HepG2 (cell line): Measurements from ENCODE around the gene RGS7. TPM values are rescaled to one million over a fixed set of nuclear protein-coding genes. Genes with fewer than 3 reads are reported as not detected.
A peak's percentile ranks its signal among the peaks of the same experiment; 100 is the strongest.

Experiments used
- ATAC-seq: fragments of 200-7000 bp; cut with Tn5 transposase; 3 replicates; pipeline ENCODE4 v1.9.1; 2020; ENCODE audit warnings: mild to moderate bottlenecking, moderate library complexity
- BruUV-seq: library from RNA; stranded (reverse); fragments of 400-500 nt; replicated peaks from 2 replicates; lab custom pipeline; 2021; lab: Mats Ljungman, UMichigan
- CTCF ChIA-PET: fragments of 300-600 bp; formaldehyde crosslinking; extraction: SDS; loops from one replicate; lab custom pipeline; 2021; ENCODE audit warnings: low total read pairs, inconsistent platforms, low intra/inter-chr PET ratio; lab: Yijun Ruan, JAX
- POLR2A ChIA-PET: fragments of 350-600 bp; sonication (Branson Sonifier 250); formaldehyde crosslinking; loops from one replicate; lab custom pipeline; 2020; ENCODE audit warnings: antibody characterized with exemption, inconsistent platforms; lab: Yijun Ruan, JAX
- DNase-seq: peaks from one replicate; pipeline ENCODE4 v3.0.0-alpha.2; 2015; ENCODE audit warnings: low spot score
- FAIRE-seq: peaks from 3 replicates; lab custom pipeline; 2011; peaks lifted over from hg19 to GRCh38; lab: Jason Lieb, UNC
- H2AFZ ChIP-seq: one replicate; pipeline ENCODE4 v1.6.1; 2011; ENCODE audit warnings: low read length, inconsistent platforms
- H3K27ac ChIP-seq: fragments of 300-600 bp; 3 replicates; pipeline ENCODE4 v1.8.0; 2011; ENCODE audit warnings: mixed run types, mild to moderate bottlenecking, mixed read lengths, low read length, inconsistent platforms; ENCODE audit not compliant: insufficient read depth; ENCODE audit errors: extremely low read length
- H3K27me3 ChIP-seq, 2 experiments: fragments of 200-600 bp in 1 of 2; 2 replicates in 1 of 2; 3 replicates in 1 of 2; pipeline versions ENCODE4 v1.6.0 to v1.8.0; 2011; ENCODE audit warnings: low read length in 2 of 2, mild to moderate bottlenecking in 2 of 2, moderate library complexity in 2 of 2, inconsistent platforms in 1 of 2; ENCODE audit not compliant: insufficient read depth in 2 of 2, control insufficient read depth in 1 of 2
- H3K36me3 ChIP-seq, 2 experiments: fragments of 200-600 bp in 1 of 2; replicated peaks in 1 of 2; 2 replicates in 1 of 2; 3 replicates in 1 of 2; pipeline versions ENCODE4 v1.5.1 to v1.8.0; 2011; ENCODE audit warnings: low read length in 2 of 2, inconsistent platforms in 1 of 2; ENCODE audit not compliant: insufficient read depth in 2 of 2, control insufficient read depth in 1 of 2
- H3K4me1 ChIP-seq: 2 replicates; pipeline ENCODE4 v1.5.1; 2012; ENCODE audit warnings: low read length, inconsistent platforms; ENCODE audit not compliant: insufficient read depth
- H3K4me2 ChIP-seq: 2 replicates; pipeline ENCODE4 v1.6.0; 2011; ENCODE audit warnings: low read depth, low read length, inconsistent platforms
- H3K4me3 ChIP-seq, 3 experiments: fragments of 200-600 bp in 1 of 3; sonication (generic), shearing (Covaris generic) in 1 of 3; replicated peaks in 1 of 3; 2 replicates each; pipeline ENCODE4 v1.5.1; 2011 to 2016; ENCODE audit warnings: low read length in 3 of 3, inconsistent platforms in 2 of 3, low read depth in 2 of 3, mild to moderate bottlenecking in 2 of 3, control low read depth in 1 of 3, mixed read lengths in 1 of 3; ENCODE audit not compliant: insufficient read depth in 1 of 3
- H3K79me2 ChIP-seq: one replicate; pipeline ENCODE4 v1.6.1; 2011; ENCODE audit warnings: low read length, inconsistent platforms; ENCODE audit not compliant: insufficient read depth
- H3K9ac ChIP-seq: 2 replicates; pipeline ENCODE4 v1.6.0; 2011; ENCODE audit warnings: mild to moderate bottlenecking, low read depth, low read length, inconsistent platforms; ENCODE audit not compliant: insufficient read depth
- H3K9me3 ChIP-seq: 2 replicates; pipeline ENCODE4 v1.5.1; 2012; ENCODE audit warnings: mild to moderate bottlenecking, low read length
- H4K20me1 ChIP-seq: 2 replicates; pipeline ENCODE4 v1.6.0; 2011; ENCODE audit warnings: inconsistent platforms, mild to moderate bottlenecking, low read length, moderate library complexity; ENCODE audit not compliant: insufficient read depth
- FOXJ3 ChIP-seq: sonication (generic); formaldehyde crosslinking; IDR thresholded peaks from 2 replicates; pipeline ENCODE4 v1.4.0; 2020; ENCODE audit warnings: missing genetic modification reagents, mild to moderate bottlenecking, borderline replicate concordance
- HNRNPK ChIP-seq: fragments of 200-400 bp; formaldehyde crosslinking; IDR thresholded peaks from 2 replicates; pipeline ENCODE4 v1.6.1; 2018; ENCODE audit warnings: low read length, low read depth, moderate library complexity, mild to moderate bottlenecking; ENCODE audit not compliant: poor library complexity, severe bottlenecking
- KDM1A ChIP-seq: IDR thresholded peaks from 2 replicates; pipeline ENCODE4 v1.6.1; 2016; ENCODE audit warnings: missing compliant biosample characterization
- SMYD3 ChIP-seq: sonication (generic); formaldehyde crosslinking; IDR thresholded peaks from 2 replicates; pipeline ENCODE4 v1.8.1; 2023; ENCODE audit warnings: mild to moderate bottlenecking, missing genetic modification reagents
- ZNF280D ChIP-seq: sonication (generic); formaldehyde crosslinking; IDR thresholded peaks from 2 replicates; pipeline ENCODE4 v1.5.1; 2020; ENCODE audit warnings: mild to moderate bottlenecking, missing genetic modification reagents
- whole genome bisulfite sequencing: methylation state at CpG from one replicate; pipeline ENCODE4 v1.1.6; 2017; ENCODE audit warnings: low lambda C conversion rate; 5-methylcytosine and 5-hydroxymethylcytosine counted together
- in situ Hi-C: cut with HindIII; loops from 2 replicates; pipeline ENCODE4 v1.10.0; 2017; ENCODE audit warnings: low pct_unique_long_range_greater_than_20kb; ENCODE audit not compliant: extremely low pct_ligation_motif_present
- intact Hi-C: fragments of 100-400 bp; cut with micrococcal nuclease; formaldehyde crosslinking; loops from one replicate; pipeline ENCODE4 v1.10.0; 2022; ENCODE audit not compliant: unreplicated experiment
- polyA plus RNA-seq, 8 experiments: library from polyadenylated mRNA; depleted of rRNA in 3 of 8; stranded (reverse) in 7 of 8; unstranded in 1 of 8; fragments of >200 nt; fragmentation: Illumina TruSeq in 4 of 8; extraction: Trizol in 4 of 8; gene quantifications; 2 replicates each; pipeline versions ENCODE4 v1.2.1 to v1.2.3, GENCODE V29; 2011 to 2016; ENCODE audit warnings: low read depth in 4 of 8, missing spikeins in 1 of 8, mixed read lengths in 1 of 8; ENCODE audit not compliant: insufficient read depth in 1 of 8
- total RNA-seq, 5 experiments: library from RNA; depleted of rRNA; stranded (reverse); fragments of >200 nt; fragmentation: Illumina TruSeq; extraction: Trizol; gene quantifications; 2 replicates each; pipeline ENCODE4 v1.2.3, GENCODE V29; 2016; ENCODE audit warnings: low read depth in 1 of 5

RGS7 gene
- total and polyA plus RNA-seq, 2 of the 13 experiments (the other 11 are each of a cell fraction or from before 2014, with no cell fraction given), result not detected

- TF ChIP-seq ZNF280D (CRISPR knock-in tag) (no peak), FOXJ3 (CRISPR knock-in tag) (no peak), KDM1A (CRISPR knock-in tag) (no peak)
Observed at GRCh38 chr1:241140670-241141069, 216.3 kb downstream of the RGS7 start (continued).

- no peaks in the 10 kb centered on the region for H3K27me3 ChIP-seq
- DNase-seq (no peak), FAIRE-seq (no peak), ATAC-seq (no peak)
- in situ Hi-C loops (no loop called here), intact Hi-C loops (no loop called here)
- no peaks in the 10 kb centered on the region for H3K36me3 ChIP-seq
- 3% methylated on average over 1 of the region's 1 CpG for WGBS
- ChIA-PET CTCF (no interaction called here), POLR2A (no interaction called here)
- no TSS peak for BruUV-seq
- no peak for TF ChIP-seq SMYD3
- TF ChIP-seq HNRNPK, result peak; percentile 46
- H3K4me2 ChIP-seq, result no peak overlapping the region
- H3K79me2 ChIP-seq, result no peaks in the 10 kb centered on the region
- no peak overlapping the region for H2AFZ ChIP-seq
- H3K4me3 ChIP-seq, result no peak overlapping the region
- no peak overlapping the region for H3K9ac ChIP-seq
- H3K9me3 ChIP-seq, result peaks cover 22% of the 10 kb centered on the region
- H3K4me1 ChIP-seq, result no peaks in the 10 kb centered on the region
- no peak overlapping the region for H3K27ac ChIP-seq
- no peaks in the 10 kb centered on the region for H4K20me1 ChIP-seq
Observed at GRCh38 chr1:241139047-241139446, 218.0 kb downstream of the RGS7 start.
